MM.1S (cell line): ENCODE results near the gene BTBD9.

ENCODE experiments used
- EZH2 ChIP-seq: fragments of 300-600 bp; sonication (generic); optimal IDR thresholded peaks from 2 replicates; pipeline ENCODE3; 2017; ENCODE audit warnings: low read depth, mild to moderate bottlenecking, antibody characterized with exemption, low read length, mixed read lengths
- TF ChIP-seq, protein P1 (sequence below): fragments of 300-600 bp; sonication (generic); IDR thresholded peaks from 2 replicates; pipeline ENCODE4 v1.5.1; 2016; ENCODE audit warnings: antibody characterized with exemption, low read length, mixed read lengths

DNA sequence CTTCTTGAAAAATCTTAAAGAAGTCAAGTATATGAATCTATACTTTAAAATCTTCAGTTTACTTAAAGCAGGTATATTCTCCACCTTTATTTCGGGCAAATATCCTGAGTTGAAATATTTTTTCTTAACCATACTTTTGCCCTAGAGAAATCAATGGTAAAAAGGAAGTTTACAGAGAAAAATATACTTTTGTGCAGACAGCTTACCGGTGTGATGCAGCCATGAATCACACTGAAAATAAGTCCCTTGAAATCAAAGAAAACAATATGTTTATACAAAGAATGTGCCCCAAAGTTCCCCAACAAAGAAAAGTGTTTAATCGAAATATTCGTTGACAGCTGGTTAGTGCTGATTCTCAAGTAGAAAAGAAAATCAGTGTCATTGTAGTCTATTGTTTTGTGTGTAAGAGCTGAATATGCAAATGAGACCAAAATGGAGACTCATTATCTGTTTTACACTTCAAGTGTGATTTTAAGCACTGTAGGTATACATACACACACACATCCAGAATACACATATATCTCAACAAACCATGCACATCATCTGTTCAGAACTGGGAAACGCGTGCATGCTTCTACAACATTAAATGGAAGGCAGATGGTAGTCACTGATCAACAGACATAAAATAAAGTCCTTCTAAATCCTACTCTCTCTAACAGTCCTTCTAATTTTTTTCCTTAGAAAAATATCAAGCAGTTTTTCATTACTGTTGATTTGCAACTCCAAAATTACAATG lies 73.3 kb downstream of the BTBD9 start:
- TF ChIP-seq, protein P1, sequence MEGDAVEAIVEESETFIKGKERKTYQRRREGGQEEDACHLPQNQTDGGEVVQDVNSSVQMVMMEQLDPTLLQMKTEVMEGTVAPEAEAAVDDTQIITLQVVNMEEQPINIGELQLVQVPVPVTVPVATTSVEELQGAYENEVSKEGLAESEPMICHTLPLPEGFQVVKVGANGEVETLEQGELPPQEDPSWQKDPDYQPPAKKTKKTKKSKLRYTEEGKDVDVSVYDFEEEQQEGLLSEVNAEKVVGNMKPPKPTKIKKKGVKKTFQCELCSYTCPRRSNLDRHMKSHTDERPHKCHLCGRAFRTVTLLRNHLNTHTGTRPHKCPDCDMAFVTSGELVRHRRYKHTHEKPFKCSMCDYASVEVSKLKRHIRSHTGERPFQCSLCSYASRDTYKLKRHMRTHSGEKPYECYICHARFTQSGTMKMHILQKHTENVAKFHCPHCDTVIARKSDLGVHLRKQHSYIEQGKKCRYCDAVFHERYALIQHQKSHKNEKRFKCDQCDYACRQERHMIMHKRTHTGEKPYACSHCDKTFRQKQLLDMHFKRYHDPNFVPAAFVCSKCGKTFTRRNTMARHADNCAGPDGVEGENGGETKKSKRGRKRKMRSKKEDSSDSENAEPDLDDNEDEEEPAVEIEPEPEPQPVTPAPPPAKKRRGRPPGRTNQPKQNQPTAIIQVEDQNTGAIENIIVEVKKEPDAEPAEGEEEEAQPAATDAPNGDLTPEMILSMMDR: no peak
- no peak for TF ChIP-seq EZH2
